Measurements from ENCODE around the gene NHLRC2. TPM values are rescaled to one million over a fixed set of nuclear protein-coding genes. Genes with fewer than 3 reads are reported as not detected.
"Not testable (repeated sequence)": the region's sequence is repeated elsewhere in the genome, so short reads cannot be mapped to it uniquely, and the experiment has no call there.

Gene NHLRC2
- total RNA-seq, 1 experiment from 2014 or later, result 56.3 TPM

DNA sequence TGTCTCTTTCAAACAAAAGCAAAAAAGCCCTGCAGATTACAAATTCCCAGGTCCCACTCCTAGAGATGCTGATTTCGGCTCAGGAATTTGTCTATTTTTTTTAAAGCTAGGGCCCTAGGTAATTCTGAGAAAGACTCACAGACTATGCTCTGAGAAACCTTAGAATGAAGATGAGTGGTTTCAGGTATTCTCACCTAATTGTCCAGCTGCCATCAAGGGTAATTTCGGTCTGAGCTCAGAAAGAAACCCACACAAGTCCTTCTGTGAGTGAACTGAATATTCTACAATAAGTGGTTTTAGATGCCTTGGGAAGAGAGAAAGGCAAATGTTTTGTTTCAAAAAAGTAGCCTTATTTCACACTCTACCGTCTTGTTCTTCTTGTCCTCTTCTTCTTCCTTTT lies 46.3 kb upstream of the NHLRC2 start (continued):
- TF ChIP-seq, protein P1, sequence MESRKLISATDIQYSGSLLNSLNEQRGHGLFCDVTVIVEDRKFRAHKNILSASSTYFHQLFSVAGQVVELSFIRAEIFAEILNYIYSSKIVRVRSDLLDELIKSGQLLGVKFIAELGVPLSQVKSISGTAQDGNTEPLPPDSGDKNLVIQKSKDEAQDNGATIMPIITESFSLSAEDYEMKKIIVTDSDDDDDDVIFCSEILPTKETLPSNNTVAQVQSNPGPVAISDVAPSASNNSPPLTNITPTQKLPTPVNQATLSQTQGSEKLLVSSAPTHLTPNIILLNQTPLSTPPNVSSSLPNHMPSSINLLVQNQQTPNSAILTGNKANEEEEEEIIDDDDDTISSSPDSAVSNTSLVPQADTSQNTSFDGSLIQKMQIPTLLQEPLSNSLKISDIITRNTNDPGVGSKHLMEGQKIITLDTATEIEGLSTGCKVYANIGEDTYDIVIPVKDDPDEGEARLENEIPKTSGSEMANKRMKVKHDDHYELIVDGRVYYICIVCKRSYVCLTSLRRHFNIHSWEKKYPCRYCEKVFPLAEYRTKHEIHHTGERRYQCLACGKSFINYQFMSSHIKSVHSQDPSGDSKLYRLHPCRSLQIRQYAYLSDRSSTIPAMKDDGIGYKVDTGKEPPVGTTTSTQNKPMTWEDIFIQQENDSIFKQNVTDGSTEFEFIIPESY (IDR thresholded peaks at IDR 0.05; ENCODE audit: extremely low read depth, insufficient replicate concordance, low read length), result no peak
- no peak for TF ChIP-seq TCF7L2 (IDR thresholded peaks at IDR 0.05; ENCODE audit: borderline replicate concordance, extremely low read depth, insufficient read depth, insufficient read length)

DNA sequence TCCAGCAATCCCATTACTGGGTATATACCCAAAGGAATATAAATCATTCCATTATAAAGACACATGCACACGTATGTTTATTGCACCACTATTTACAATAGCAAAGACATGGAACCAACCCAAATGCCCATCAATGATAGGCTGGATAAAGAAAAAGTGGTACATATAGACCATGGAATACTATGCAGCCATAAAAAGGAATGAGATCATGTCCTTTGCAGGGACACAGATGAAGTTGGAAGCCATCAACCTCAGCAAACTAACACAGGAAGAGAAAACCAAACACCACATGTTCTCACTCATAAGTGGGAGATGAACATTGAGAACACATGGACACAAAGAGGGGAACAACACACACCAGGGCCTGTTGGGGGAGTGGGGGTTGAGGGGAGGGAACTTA lies 39.8 kb upstream of the NHLRC2 start:
- H3K27me3 ChIP-seq (ENCODE audit: insufficient read depth, low read length); H3K4me1 ChIP-seq (ENCODE audit: control insufficient read depth in 1 of 2, insufficient read depth in 2 of 2, low read length in 2 of 2); CTCF ChIA-PET; DNase-seq (ENCODE audit: low read depth, low spot score); H3K9me3 ChIP-seq (ENCODE audit: control insufficient read depth in 1 of 2, insufficient read depth in 1 of 2, low read depth in 1 of 2, low read length in 2 of 2); BruUV-seq (replicated peaks); RAD21 ChIA-PET (ENCODE audit: low non-redundant PET in 1 of 2, low total read pairs in 2 of 2, uncharacterized antibody in 2 of 2, unreplicated experiment in 2 of 2); ATAC-seq; POLR2A ChIA-PET; H3K9ac ChIP-seq (ENCODE audit: low read length); H3K4me2 ChIP-seq (ENCODE audit: low read length); H3K27ac ChIP-seq (ENCODE audit: low read depth, low read length); intact Hi-C loops (cut with micrococcal nuclease); H3K36me3 ChIP-seq (ENCODE audit: control insufficient read depth in 1 of 2, insufficient read depth in 2 of 2, low read length in 2 of 2); H3K9me2 ChIP-seq (ENCODE audit: insufficient read depth); H3K4me3 ChIP-seq (replicated peaks in 1 of 2; ENCODE audit: low read depth in 1 of 2, low read length in 2 of 2); H2AFZ ChIP-seq (ENCODE audit: low read depth, low read length, poor library complexity, severe bottlenecking); H4K20me1 ChIP-seq (ENCODE audit: insufficient read depth); H3K79me2 ChIP-seq (ENCODE audit: insufficient read depth, low read length): not testable (repeated sequence)

DNA sequence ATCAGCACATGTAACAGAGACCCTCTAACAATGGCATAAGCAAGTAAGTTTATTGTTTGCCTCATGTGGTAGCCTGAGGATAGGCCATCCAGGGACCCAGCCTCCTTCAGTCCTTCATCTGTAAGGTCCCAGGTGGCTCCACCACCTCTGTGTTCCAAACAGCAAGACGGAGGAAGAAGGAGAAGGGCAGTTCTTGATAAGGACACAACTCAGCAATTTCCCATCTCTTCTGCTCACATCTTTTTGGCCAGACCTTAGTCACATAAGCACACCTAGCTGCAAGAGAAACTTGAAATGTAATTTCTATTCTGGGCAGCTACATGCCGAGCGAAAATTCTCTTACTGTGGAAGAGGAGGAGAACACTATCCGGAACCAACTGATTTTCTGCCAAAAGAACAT lies 34.5 kb upstream of the NHLRC2 start:
- ATAC-seq (peak; percentile 40; the same call in 1 of the 2 replicates), DNase-seq (ENCODE audit: low read depth, low spot score) (no peak)
- no peaks in the 10 kb centered on the region for H4K20me1 ChIP-seq (ENCODE audit: insufficient read depth)
- ChIA-PET RAD21 (ENCODE audit: low non-redundant PET in 1 of 2, low total read pairs in 2 of 2, uncharacterized antibody in 2 of 2, unreplicated experiment in 2 of 2) (no interaction called here), CTCF (no interaction called here), POLR2A (no interaction called here)
- no peaks in the 10 kb centered on the region for H3K36me3 ChIP-seq (ENCODE audit: control insufficient read depth in 1 of 2, insufficient read depth in 2 of 2, low read length in 2 of 2)
- no peaks in the 10 kb centered on the region for H3K9me3 ChIP-seq (ENCODE audit: control insufficient read depth in 1 of 2, insufficient read depth in 1 of 2, low read depth in 1 of 2, low read length in 2 of 2)
- H3K9ac ChIP-seq (ENCODE audit: low read length), result no peak overlapping the region
- no peak for TF ChIP-seq EZH2 (IDR thresholded peaks at IDR 0.05)
- TF ChIP-seq RAD21 (IDR thresholded peaks at IDR 0.05; ENCODE audit: low read depth), result no peak
- TF ChIP-seq, protein P2, sequence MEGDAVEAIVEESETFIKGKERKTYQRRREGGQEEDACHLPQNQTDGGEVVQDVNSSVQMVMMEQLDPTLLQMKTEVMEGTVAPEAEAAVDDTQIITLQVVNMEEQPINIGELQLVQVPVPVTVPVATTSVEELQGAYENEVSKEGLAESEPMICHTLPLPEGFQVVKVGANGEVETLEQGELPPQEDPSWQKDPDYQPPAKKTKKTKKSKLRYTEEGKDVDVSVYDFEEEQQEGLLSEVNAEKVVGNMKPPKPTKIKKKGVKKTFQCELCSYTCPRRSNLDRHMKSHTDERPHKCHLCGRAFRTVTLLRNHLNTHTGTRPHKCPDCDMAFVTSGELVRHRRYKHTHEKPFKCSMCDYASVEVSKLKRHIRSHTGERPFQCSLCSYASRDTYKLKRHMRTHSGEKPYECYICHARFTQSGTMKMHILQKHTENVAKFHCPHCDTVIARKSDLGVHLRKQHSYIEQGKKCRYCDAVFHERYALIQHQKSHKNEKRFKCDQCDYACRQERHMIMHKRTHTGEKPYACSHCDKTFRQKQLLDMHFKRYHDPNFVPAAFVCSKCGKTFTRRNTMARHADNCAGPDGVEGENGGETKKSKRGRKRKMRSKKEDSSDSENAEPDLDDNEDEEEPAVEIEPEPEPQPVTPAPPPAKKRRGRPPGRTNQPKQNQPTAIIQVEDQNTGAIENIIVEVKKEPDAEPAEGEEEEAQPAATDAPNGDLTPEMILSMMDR (IDR thresholded peaks at IDR 0.05 in 2 of 3, conservative IDR thresholded peaks at IDR 0.05 in 1 of 3; ENCODE audit: borderline replicate concordance in 1 of 3, insufficient read depth in 1 of 3, low read depth in 2 of 3, low read length in 2 of 3), result no peak
- no peak for TF ChIP-seq SP1 (IDR thresholded peaks at IDR 0.05; ENCODE audit: low read depth)
- TF ChIP-seq, protein P3, sequence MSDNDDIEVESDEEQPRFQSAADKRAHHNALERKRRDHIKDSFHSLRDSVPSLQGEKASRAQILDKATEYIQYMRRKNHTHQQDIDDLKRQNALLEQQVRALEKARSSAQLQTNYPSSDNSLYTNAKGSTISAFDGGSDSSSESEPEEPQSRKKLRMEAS (IDR thresholded peaks at IDR 0.05), result no peak
- no peak for TF ChIP-seq CEBPB (IDR thresholded peaks at IDR 0.05; ENCODE audit: low read depth)
- intact Hi-C loops (cut with micrococcal nuclease), result no loop called here
- no peaks in the 10 kb centered on the region for H3K4me1 ChIP-seq (ENCODE audit: control insufficient read depth in 1 of 2, insufficient read depth in 2 of 2, low read length in 2 of 2)
- no peaks in the 10 kb centered on the region for H3K9me2 ChIP-seq (ENCODE audit: insufficient read depth)
- H3K79me2 ChIP-seq (ENCODE audit: insufficient read depth, low read length), result no peaks in the 10 kb centered on the region
- no peak overlapping the region for H2AFZ ChIP-seq (ENCODE audit: low read depth, low read length, poor library complexity, severe bottlenecking)
- no TSS peak for BruUV-seq (replicated peaks)
- no peaks in the 10 kb centered on the region for H3K27me3 ChIP-seq (ENCODE audit: insufficient read depth, low read length)
- H3K27ac ChIP-seq (ENCODE audit: low read depth, low read length), result no peak overlapping the region
- no peak overlapping the region for H3K4me3 ChIP-seq (replicated peaks in 1 of 2; ENCODE audit: low read depth in 1 of 2, low read length in 2 of 2)
- no peak overlapping the region for H3K4me2 ChIP-seq (ENCODE audit: low read length)

Measured in HCT116 (cell line).